Stimulated activated CD8-positive, alpha-beta memory T cell treated with anti-CD3 and anti-CD28 coated beads, Interleukin-15, amount 100 ng/mL, for 4 hours (primary cell): ENCODE measurements around the gene TMTC2.
"Not testable (repeated sequence)": the region's sequence is repeated elsewhere in the genome, so short reads cannot be mapped to it uniquely, and the experiment has no call there.

Source experiments
- DNase-seq, 2 donors: peaks; one replicate each; pipeline ENCODE4 v3.0.0-alpha.2; 2020; ENCODE audit warnings: low read depth in 2 of 2

The TMTC2 gene

GRCh38 chr12:82725741-82726140 is 39.0 kb downstream of the TMTC2 start:
- no peak for DNase-seq

DNA sequence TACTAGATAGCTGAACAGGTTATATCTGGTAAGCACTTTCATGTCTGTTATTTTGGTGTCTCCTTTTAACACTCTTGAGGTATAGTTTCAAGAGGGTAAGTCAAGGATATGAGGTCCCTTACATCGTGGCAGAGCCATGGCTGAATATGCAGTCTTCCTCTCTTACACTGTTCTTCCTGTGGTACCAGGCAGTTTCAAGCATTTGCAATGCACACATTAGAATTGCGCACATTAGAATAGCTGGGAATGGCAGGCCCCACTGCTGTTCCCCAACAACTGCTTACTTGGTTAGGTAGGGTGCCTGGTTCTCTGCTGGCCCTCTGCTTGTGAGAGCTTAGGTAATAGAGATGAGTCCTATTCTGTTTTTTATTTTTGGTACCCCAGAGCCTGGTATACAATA is 41.2 kb downstream of the TMTC2 start:
- DNase-seq: no peak

DNA sequence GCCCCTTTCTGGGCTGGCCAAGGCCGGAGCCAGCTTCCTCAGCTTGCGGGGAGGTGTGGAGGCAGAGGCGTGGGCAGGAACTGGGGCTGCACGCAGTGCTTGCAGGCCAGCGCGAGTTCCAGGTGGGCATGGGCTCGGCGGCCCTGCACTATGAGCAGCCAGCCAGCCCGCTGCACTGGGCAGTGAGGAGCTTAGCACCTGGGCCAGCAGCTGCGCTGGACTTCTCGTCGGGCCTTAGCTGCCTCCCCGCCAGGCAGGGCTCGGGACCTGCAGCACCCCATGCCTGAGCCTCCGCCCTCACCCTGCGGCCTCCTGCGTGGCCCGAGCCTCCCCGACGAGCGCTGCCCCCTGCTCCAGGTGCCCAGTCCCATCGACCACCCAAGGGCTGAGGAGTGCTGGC is 42.0 kb downstream of the TMTC2 start:
- DNase-seq: no peak

- no peak for DNase-seq
Observed at GRCh38 chr12:82730953-82731459, 44.3 kb downstream of the TMTC2 start.

GRCh38 chr12:82740129-82741000 is 53.7 kb downstream of the TMTC2 start:
- no peak for DNase-seq

- DNase-seq: no peak
Observed at GRCh38 chr12:82745063-82745674, 58.5 kb downstream of the TMTC2 start.

DNA sequence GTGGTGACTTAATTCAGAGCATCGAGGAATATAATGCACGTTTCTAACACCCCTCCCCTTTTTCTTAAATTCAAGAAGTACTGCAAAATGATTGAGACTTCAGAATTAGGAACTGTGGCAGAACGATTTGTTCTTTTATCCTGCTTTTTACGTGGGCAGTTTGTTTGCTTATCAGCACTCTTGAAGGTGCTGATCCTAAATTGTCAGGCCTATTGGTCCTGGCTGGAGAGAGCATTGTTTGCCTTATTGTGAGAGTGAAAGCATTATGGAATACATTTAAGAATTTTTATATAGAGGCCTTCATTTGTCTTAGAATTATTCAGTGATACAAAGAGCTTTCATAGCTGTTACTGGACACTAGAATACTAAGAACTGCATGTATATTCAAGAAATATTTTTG is 59.1 kb downstream of the TMTC2 start:
- no peak for DNase-seq

DNA sequence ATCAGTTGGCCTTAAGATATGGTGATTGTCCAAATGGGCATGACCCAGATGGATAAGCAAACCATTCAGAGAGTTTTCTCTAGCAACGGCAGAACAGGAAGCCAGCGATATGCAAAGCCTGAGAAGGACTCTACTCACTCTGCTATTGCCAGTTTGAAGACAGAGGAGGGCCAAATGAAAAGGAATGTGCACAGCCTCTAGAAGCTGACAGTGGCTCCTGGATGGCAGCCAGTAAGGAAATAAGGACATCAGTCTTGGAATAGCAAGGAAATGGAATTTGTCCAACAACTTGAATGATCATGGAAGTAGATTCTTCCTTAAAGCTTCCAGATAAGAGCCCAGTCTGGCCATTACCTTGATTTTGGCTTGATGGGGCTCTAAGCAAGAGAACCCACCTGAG is 60.0 kb downstream of the TMTC2 start:
- DNase-seq: no peak

DNA sequence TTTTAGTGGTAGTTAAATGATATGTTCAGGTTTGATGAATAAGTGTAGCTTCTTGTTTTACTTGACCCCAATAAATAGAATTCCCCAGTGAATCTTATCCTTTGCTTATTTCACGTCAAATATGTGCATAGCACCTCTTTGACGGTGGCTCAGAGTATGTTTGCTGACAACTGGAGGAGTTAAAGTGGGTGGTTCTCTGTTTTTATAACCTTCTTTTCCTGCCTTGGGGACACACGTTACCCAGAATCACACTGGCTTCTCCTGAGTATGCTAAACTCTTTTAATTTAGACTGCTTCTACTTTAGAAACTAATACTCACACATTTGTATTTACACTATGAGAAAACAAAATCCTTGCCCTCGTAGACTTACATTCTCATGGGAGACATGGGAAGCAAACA is 62.3 kb downstream of the TMTC2 start:
- no peak for DNase-seq

- DNase-seq: no peak
Observed at GRCh38 chr12:82754856-82755255, 68.2 kb downstream of the TMTC2 start.

- no peak for DNase-seq
Observed at GRCh38 chr12:82756303-82756702, 69.6 kb downstream of the TMTC2 start.

GRCh38 chr12:82757059-82757458 is 70.4 kb downstream of the TMTC2 start:
- DNase-seq: no peak

DNA sequence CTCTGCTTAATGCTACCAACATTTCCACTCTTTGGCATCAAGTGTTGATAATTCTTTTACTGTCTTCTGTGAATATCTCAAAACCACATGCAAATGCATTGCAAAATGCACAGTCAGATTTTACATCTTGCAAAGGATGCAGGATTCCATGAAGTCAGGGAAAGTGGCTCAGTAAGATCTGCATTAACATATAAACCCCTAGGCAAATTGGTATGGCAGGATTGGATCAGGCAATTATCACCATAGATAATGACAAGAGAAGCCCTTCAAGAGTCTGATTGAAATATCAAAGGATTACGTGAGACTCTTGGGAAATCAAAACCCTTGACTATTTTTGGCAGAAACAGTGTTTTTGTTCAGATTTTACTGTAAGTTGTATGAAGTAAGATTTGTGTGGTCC is 71.0 kb downstream of the TMTC2 start:
- DNase-seq: no peak

DNA sequence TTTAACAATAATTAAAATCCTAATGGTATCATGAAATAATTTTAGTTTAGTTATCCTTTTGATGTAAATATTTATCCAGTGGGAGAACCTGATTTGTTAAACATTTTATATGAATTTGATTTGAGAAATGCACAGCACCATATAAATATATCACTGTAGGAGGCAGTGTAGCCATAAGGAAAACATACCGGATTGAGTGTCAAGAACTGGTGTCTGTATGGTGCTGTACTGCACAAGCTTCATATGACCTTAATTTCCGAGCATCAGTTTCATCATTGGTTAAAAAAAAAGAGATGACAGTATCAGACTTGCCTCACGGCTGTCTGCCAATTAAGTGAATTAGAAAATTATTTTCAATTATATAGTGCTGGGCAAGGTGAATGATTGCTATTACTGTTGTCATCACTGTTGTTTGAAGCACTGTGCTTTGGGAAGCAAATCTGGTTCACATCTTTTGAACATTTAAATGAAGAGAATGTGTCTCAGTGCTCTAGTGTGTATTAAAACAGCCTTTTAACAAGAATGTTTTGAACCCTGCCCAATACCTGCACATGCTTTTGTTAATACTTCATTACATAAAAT is 72.1 kb downstream of the TMTC2 start:
- no peak for DNase-seq

- no peak for DNase-seq
Observed at GRCh38 chr12:82760423-82760822, 73.7 kb downstream of the TMTC2 start.

GRCh38 chr12:82765206-82765605 is 78.5 kb downstream of the TMTC2 start:
- DNase-seq: not testable (repeated sequence)

GRCh38 chr12:82765971-82766705 is 79.4 kb downstream of the TMTC2 start:
- no peak for DNase-seq

- DNase-seq: no peak
Observed at GRCh38 chr12:82774666-82775065, 88.0 kb downstream of the TMTC2 start.

DNA sequence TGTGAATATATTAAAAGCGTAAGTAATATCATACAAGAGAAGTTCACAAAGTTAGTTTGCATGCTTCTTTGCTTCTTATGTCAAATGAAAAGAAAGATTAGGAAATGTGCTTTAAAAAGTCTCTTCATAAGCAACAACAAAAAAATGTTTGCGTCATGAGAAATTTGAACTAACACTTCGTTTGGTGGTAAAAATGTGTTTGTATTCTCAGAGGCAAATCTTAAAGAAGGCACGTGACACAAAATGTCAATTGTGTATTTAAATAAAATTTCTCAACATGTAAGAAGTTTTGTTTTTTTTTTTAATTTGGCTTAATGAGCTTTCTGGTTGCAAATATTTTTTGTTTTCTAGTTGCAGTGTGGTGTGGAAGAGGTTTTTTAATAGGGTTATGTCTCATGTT is 93.8 kb downstream of the TMTC2 start:
- DNase-seq: no peak

DNA sequence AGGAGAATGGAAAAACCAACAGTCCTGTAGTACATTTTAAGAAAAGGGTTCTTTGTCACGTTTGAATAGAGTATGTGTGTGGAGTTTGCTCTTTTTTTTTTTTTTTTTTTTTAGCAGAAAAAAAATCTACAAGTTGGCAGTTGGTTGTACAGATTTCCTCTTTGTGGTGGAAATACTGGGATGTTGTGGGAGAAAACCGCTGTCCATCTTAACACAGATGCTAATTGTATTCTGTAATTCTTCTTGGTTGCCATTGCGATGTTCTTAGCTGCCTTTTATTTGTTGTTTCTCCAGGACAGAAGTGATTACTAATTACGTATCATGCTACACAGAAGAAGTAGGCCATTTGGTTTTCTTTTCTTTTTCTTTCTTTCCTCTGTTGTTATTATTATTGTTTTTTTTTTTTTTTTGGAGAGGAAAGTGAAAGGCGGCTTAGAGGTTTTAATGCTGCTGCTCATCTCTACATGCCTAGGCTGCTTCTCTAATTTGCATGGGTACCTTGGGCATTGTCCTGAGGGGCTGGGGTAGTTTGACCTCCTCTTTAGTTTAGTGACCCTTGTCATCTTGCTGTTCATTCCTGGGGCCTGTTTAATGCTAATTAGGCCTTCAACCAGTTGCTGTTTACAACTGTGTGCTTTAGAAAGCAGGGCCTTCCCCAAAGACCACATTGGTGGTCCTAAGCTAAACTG is 94.7 kb downstream of the TMTC2 start:
- no peak for DNase-seq

DNA sequence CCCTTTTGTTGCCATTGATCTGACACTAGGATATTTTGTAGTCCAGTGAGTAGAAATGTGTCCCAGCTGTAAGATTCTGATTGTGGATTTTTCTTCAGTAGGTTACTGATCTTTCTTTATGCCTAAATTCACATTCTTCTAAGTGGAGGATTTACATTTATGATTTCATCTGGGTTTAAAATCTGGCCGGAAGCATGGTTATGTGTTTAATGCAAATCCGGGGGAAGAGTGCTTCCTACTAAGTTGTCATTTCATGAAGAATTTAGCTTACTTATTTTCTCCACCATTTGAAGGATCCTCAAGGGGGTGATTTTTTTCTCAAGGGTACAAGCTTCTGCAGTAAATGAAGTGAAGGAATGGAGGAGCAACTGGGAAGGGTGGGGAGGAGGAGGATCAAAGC is 96.7 kb downstream of the TMTC2 start:
- no peak for DNase-seq

DNA sequence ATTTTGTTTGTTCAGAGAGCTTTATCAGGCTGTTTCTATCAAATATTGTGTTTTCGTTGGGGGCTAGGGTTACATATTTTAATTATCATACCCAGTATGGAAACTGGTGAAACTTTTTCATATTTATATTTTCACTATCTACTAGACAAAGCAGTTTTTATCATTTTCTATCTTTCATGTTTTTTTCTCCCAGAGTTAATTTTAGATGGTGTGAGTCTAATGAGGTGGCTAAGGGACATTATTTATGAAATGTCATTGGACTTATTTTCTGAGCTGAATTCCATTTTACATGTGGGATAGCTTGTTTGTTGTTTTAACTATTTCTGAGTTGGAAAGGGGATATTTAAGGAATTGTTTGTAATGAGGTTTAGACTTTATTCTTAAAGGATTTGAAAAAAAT is 100.3 kb downstream of the TMTC2 start:
- DNase-seq: no peak
